ENCODE results near the gene OR9A2.

- no peak for TF ChIP-seq POLR2A (IDR thresholded peaks at IDR 0.05)
- TF ChIP-seq, protein P1, sequence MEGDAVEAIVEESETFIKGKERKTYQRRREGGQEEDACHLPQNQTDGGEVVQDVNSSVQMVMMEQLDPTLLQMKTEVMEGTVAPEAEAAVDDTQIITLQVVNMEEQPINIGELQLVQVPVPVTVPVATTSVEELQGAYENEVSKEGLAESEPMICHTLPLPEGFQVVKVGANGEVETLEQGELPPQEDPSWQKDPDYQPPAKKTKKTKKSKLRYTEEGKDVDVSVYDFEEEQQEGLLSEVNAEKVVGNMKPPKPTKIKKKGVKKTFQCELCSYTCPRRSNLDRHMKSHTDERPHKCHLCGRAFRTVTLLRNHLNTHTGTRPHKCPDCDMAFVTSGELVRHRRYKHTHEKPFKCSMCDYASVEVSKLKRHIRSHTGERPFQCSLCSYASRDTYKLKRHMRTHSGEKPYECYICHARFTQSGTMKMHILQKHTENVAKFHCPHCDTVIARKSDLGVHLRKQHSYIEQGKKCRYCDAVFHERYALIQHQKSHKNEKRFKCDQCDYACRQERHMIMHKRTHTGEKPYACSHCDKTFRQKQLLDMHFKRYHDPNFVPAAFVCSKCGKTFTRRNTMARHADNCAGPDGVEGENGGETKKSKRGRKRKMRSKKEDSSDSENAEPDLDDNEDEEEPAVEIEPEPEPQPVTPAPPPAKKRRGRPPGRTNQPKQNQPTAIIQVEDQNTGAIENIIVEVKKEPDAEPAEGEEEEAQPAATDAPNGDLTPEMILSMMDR (IDR thresholded peaks at IDR 0.05), result no peak
Observed at GRCh38 chr7:143016996-143017395, 9.9 kb downstream of the OR9A2 start.

Measured in vagina (tissue), 2 donors.